Measurements from ENCODE around the gene KRT37. TPM values are rescaled to one million over a fixed set of nuclear protein-coding genes. Genes with fewer than 3 reads are reported as not detected.

Gene KRT37
- total RNA-seq, 1 experiment from 2014 or later: not detected

- DNase-seq: no peak
- H3K27me3 ChIP-seq (ENCODE audit: control insufficient read depth, insufficient read depth, low read length): no peaks in the 10 kb centered on the region
Measured at GRCh38 chr17:41421617-41422016, 2.8 kb downstream of the KRT37 start.

GRCh38 chr17:41421116-41421515 lies 3.3 kb downstream of the KRT37 start:
- Histone ChIP-seq H3K27me3 (ENCODE audit: control insufficient read depth, insufficient read depth, low read length) (no peaks in the 10 kb centered on the region), H3K36me3 (replicated peaks; ENCODE audit: control insufficient read depth, insufficient read depth, low read length) (no peaks in the 10 kb centered on the region), H3K4me3 (ENCODE audit: insufficient read depth, low read depth, low read length) (no peak overlapping the region)
- no peak for DNase-seq

More at GRCh38 chr17:41421617-41422016, 2.8 kb downstream of the KRT37 start:
- no peaks in the 10 kb centered on the region for H3K36me3 ChIP-seq (replicated peaks; ENCODE audit: control insufficient read depth, insufficient read depth, low read length)
- H3K4me3 ChIP-seq (ENCODE audit: insufficient read depth, low read depth, low read length): no peak overlapping the region

GRCh38 chr17:41420134-41420533 lies 4.3 kb downstream of the KRT37 start:
- Histone ChIP-seq H3K36me3 (replicated peaks; ENCODE audit: control insufficient read depth, insufficient read depth, low read length) (no peaks in the 10 kb centered on the region), H3K4me3 (ENCODE audit: insufficient read depth, low read depth, low read length) (no peak overlapping the region), H3K27me3 (ENCODE audit: control insufficient read depth, insufficient read depth, low read length) (no peaks in the 10 kb centered on the region)
- DNase-seq: no peak

- no peak overlapping the region for H3K4me3 ChIP-seq (ENCODE audit: insufficient read depth, low read depth, low read length)
- no peaks in the 10 kb centered on the region for H3K27me3 ChIP-seq (ENCODE audit: control insufficient read depth, insufficient read depth, low read length)
- H3K36me3 ChIP-seq (replicated peaks; ENCODE audit: control insufficient read depth, insufficient read depth, low read length): no peaks in the 10 kb centered on the region
- DNase-seq: no peak
Measured at GRCh38 chr17:41419716-41420115, 4.7 kb downstream of the KRT37 start.

GRCh38 chr17:41418116-41418860 lies 6.1 kb downstream of the KRT37 start:
- H3K36me3 ChIP-seq (replicated peaks; ENCODE audit: control insufficient read depth, insufficient read depth, low read length): no peaks in the 10 kb centered on the region
- no peaks in the 10 kb centered on the region for H3K27me3 ChIP-seq (ENCODE audit: control insufficient read depth, insufficient read depth, low read length)
- DNase-seq: no peak
- no peak overlapping the region for H3K4me3 ChIP-seq (ENCODE audit: insufficient read depth, low read depth, low read length)

- no peaks in the 10 kb centered on the region for H3K36me3 ChIP-seq (replicated peaks; ENCODE audit: control insufficient read depth, insufficient read depth, low read length)
- no peak overlapping the region for H3K4me3 ChIP-seq (ENCODE audit: insufficient read depth, low read depth, low read length)
- no peaks in the 10 kb centered on the region for H3K27me3 ChIP-seq (ENCODE audit: control insufficient read depth, insufficient read depth, low read length)
- peak; percentile 85 for DNase-seq
Measured at GRCh38 chr17:41417576-41418015, 6.8 kb downstream of the KRT37 start.

- Histone ChIP-seq H3K36me3 (replicated peaks; ENCODE audit: control insufficient read depth, insufficient read depth, low read length) (no peaks in the 10 kb centered on the region), H3K27me3 (ENCODE audit: control insufficient read depth, insufficient read depth, low read length) (no peaks in the 10 kb centered on the region), H3K4me3 (ENCODE audit: insufficient read depth, low read depth, low read length) (no peak overlapping the region)
- no peak for DNase-seq
Measured at GRCh38 chr17:41417127-41417526, 7.3 kb downstream of the KRT37 start.

GRCh38 chr17:41416479-41416878 lies 7.9 kb downstream of the KRT37 start:
- Histone ChIP-seq H3K27me3 (ENCODE audit: control insufficient read depth, insufficient read depth, low read length) (no peaks in the 10 kb centered on the region), H3K36me3 (replicated peaks; ENCODE audit: control insufficient read depth, insufficient read depth, low read length) (no peaks in the 10 kb centered on the region), H3K4me3 (ENCODE audit: insufficient read depth, low read depth, low read length) (no peak overlapping the region)
- no peak for DNase-seq

- H3K4me3 ChIP-seq (ENCODE audit: insufficient read depth, low read depth, low read length): no peak overlapping the region
- no peak for DNase-seq
- H3K36me3 ChIP-seq (replicated peaks; ENCODE audit: control insufficient read depth, insufficient read depth, low read length): no peaks in the 10 kb centered on the region
- H3K27me3 ChIP-seq (ENCODE audit: control insufficient read depth, insufficient read depth, low read length): no peaks in the 10 kb centered on the region
Measured at GRCh38 chr17:41415833-41416335, 8.5 kb downstream of the KRT37 start.

- H3K4me3 ChIP-seq (ENCODE audit: insufficient read depth, low read depth, low read length): no peak overlapping the region
- H3K36me3 ChIP-seq (replicated peaks; ENCODE audit: control insufficient read depth, insufficient read depth, low read length): no peaks in the 10 kb centered on the region
- H3K27me3 ChIP-seq (ENCODE audit: control insufficient read depth, insufficient read depth, low read length): no peaks in the 10 kb centered on the region
- DNase-seq: no peak
Measured at GRCh38 chr17:41415411-41415810, 9.0 kb downstream of the KRT37 start.

- Histone ChIP-seq H3K4me3 (ENCODE audit: insufficient read depth, low read depth, low read length) (no peak overlapping the region), H3K27me3 (ENCODE audit: control insufficient read depth, insufficient read depth, low read length) (no peaks in the 10 kb centered on the region), H3K36me3 (replicated peaks; ENCODE audit: control insufficient read depth, insufficient read depth, low read length) (no peaks in the 10 kb centered on the region)
- DNase-seq: no peak
Measured at GRCh38 chr17:41413982-41414381, 10.4 kb downstream of the KRT37 start.

- peak; percentile 65 for DNase-seq
- no peaks in the 10 kb centered on the region for H3K36me3 ChIP-seq (replicated peaks; ENCODE audit: control insufficient read depth, insufficient read depth, low read length)
Measured at GRCh38 chr17:41413353-41413957, 10.9 kb downstream of the KRT37 start.

GRCh38 chr17:41411072-41411840 lies 13.1 kb downstream of the KRT37 start:
- H3K36me3 ChIP-seq (replicated peaks; ENCODE audit: control insufficient read depth, insufficient read depth, low read length): no peaks in the 10 kb centered on the region
- DNase-seq: no peak

More at GRCh38 chr17:41413353-41413957, 10.9 kb downstream of the KRT37 start:
- H3K27me3 ChIP-seq (ENCODE audit: control insufficient read depth, insufficient read depth, low read length): no peaks in the 10 kb centered on the region
- no peak overlapping the region for H3K4me3 ChIP-seq (ENCODE audit: insufficient read depth, low read depth, low read length)

GRCh38 chr17:41407226-41407625 lies 17.2 kb downstream of the KRT37 start:
- DNase-seq: no peak
- Histone ChIP-seq H3K4me3 (ENCODE audit: insufficient read depth, low read depth, low read length) (no peak overlapping the region), H3K27me3 (ENCODE audit: control insufficient read depth, insufficient read depth, low read length) (no peaks in the 10 kb centered on the region), H3K36me3 (replicated peaks; ENCODE audit: control insufficient read depth, insufficient read depth, low read length) (no peaks in the 10 kb centered on the region)

More at GRCh38 chr17:41411072-41411840, 13.1 kb downstream of the KRT37 start:
- no peak overlapping the region for H3K4me3 ChIP-seq (ENCODE audit: insufficient read depth, low read depth, low read length)
- no peaks in the 10 kb centered on the region for H3K27me3 ChIP-seq (ENCODE audit: control insufficient read depth, insufficient read depth, low read length)
